K562 (cell line): ENCODE results near the gene CRYBG2. TPM values are rescaled to one million over a fixed set of nuclear protein-coding genes. Genes with fewer than 3 reads are reported as not detected.
A peak's percentile ranks its signal among the peaks of the same experiment; 100 is the strongest.

Experiments used
- JUND ChIP-seq, 2 experiments: IDR thresholded peaks; 2 replicates in 1 of 2; 3 replicates in 1 of 2; pipeline ENCODE4 v1.6.1; 2011; ENCODE audit warnings: borderline replicate concordance in 2 of 2, low read depth in 2 of 2, low read length in 2 of 2, improper control_type of control experiment in 1 of 2, missing biosample characterization in 1 of 2, missing genetic modification characterization in 1 of 2, missing genetic modification reagents in 1 of 2
- MAX ChIP-seq: sonication (generic); formaldehyde crosslinking; IDR thresholded peaks from 2 replicates; pipeline ENCODE4 v1.9.0; 2022; ENCODE audit warnings: mild to moderate bottlenecking, missing genetic modification reagents
- NFRKB ChIP-seq: fragments of 450-650 bp; IDR thresholded peaks from 2 replicates; pipeline ENCODE4 v1.6.1; 2016; ENCODE audit warnings: low read depth
- NR2C1 ChIP-seq, 2 experiments: fragments of 450-650 bp; IDR thresholded peaks; 2 replicates each; pipeline ENCODE4 v1.6.1; 2017; ENCODE audit warnings: mild to moderate bottlenecking in 2 of 2, antibody characterized with exemption in 1 of 2, inconsistent platforms in 1 of 2, missing compliant biosample characterization in 1 of 2, missing genetic modification characterization in 1 of 2
- RBM15 ChIP-seq: fragments of 200-400 bp; formaldehyde crosslinking; IDR thresholded peaks from 2 replicates; pipeline ENCODE4 v1.6.1; 2018; ENCODE audit warnings: mild to moderate bottlenecking, low read length, moderate library complexity; ENCODE audit not compliant: insufficient read depth
- RBM25 ChIP-seq: fragments of 200-400 bp; formaldehyde crosslinking; IDR thresholded peaks from 2 replicates; pipeline ENCODE4 v1.6.1; 2018; ENCODE audit warnings: low read length, low read depth, moderate library complexity; ENCODE audit not compliant: severe bottlenecking
- TRIM28 ChIP-seq: fragments of 450-650 bp; IDR thresholded peaks from 2 replicates; pipeline ENCODE4 v1.6.1; 2017
- ZBTB7A ChIP-seq: IDR thresholded peaks from 2 replicates; pipeline ENCODE4 v1.6.1; 2011; ENCODE audit warnings: low read depth, mild to moderate bottlenecking, low read length, moderate library complexity, borderline replicate concordance; ENCODE audit not compliant: control insufficient read depth
- ZFP36 ChIP-seq: fragments of 150-350 bp; IDR thresholded peaks from 2 replicates; pipeline ENCODE4 v1.6.1; 2018; ENCODE audit warnings: low read length, low read depth; ENCODE audit not compliant: partially characterized antibody
- ZSCAN29 ChIP-seq: fragments of 450-650 bp; IDR thresholded peaks from 2 replicates; pipeline ENCODE4 v1.6.1; 2017
- polyA plus RNA-seq, 8 experiments: library from polyadenylated mRNA; depleted of rRNA in 4 of 8; stranded (reverse) in 5 of 8; unstranded in 3 of 8; fragments of >200 nt; fragmentation: Nextera tagmentation in 2 of 8; fragmentation: Illumina TruSeq in 1 of 8; extraction: Ambion mirVana in 2 of 8; extraction: Trizol in 1 of 8; gene quantifications; 2 replicates each; pipeline versions ENCODE4 v1.2.1 to v1.2.3, GENCODE V29; 2011 to 2014; ENCODE audit warnings: inconsistent platforms in 1 of 8, missing spikeins in 1 of 8
- total RNA-seq, 7 experiments: library from RNA; depleted of rRNA in 6 of 7; stranded (reverse); fragments of >200 nt in 6 of 7; fragmentation: Illumina TruSeq in 2 of 7; extraction: Trizol in 2 of 7; gene quantifications; 2 replicates each; pipeline versions ENCODE4 v1.2.1 to v1.2.3, GENCODE V29; 2011 to 2021; ENCODE audit warnings: low replicate concordance in 1 of 7

The CRYBG2 gene
- total and polyA plus RNA-seq, 9 of the 15 experiments (the other 6 are each of a cell fraction or from before 2014, with no cell fraction given): 0.39 to 8.5 (median 3.7) TPM

DNA sequence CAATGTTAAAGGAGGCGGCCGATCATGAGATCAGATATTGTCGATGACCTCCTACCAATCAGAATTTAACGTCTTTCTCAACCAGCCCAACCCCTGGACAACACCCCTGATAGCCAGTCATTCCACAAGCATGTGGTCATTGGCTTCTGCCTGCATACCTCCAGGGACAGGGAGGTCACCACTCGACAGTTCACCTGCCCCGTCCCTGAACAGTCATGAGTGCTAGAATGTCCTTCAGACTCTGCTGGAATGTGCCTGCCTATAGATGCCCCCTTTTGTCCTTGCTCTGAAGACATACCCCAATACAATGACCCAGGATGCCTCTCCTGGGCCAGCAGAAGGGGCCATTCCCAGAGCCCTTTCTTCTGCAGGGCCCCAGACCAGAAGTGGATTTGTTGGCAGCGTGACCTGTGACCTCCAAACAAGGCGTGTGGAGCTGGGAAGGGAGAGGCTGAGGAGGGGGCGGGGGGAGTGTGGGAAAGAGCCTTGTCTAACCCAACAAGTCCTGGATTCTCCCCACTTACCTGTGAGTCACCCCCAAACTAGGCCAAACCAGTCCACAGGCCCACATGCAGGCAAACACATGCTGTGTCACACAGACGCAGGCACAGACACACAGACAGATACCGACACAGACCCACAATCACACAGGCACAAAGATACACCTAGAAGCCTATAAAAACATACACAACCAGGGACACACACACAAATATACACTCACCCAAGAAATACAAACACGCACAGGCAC is 2.2 kb downstream of the CRYBG2 start (continued):
- TF ChIP-seq RBM15 (no peak), ZFP36 (peak; percentile 39), TRIM28 (no peak), NFRKB (no peak), NR2C1 (IDR thresholded peaks at IDR 0.05) (peak; percentile 71), NR2C1 (tag; IDR thresholded peaks at IDR 0.05) (peak; percentile 64), ZSCAN29 (no peak), RBM25 (peak; percentile 60), MAX (CRISPR knock-in tag) (peak; percentile 50; the same call in 1 of the 2 replicates), JUND (IDR thresholded peaks at IDR 0.05; ENCODE audit: borderline replicate concordance, low read depth, low read length) (peak; percentile 21; the same call in 1 of the 2 replicates), JUND (tag; IDR thresholded peaks at IDR 0.05; ENCODE audit: borderline replicate concordance, low read depth, low read length) (no peak), ZBTB7A (peak; percentile 18; the same call in 1 of the 2 replicates)
